ENCODE measurements around the gene KEAP1. TPM values are rescaled to one million over a fixed set of nuclear protein-coding genes. Genes with fewer than 3 reads are reported as not detected.

The KEAP1 gene
- total and polyA plus RNA-seq, 2 of the 13 experiments (the other 11 are each of a cell fraction or from before 2014, with no cell fraction given), result 56.7 to 72.9 TPM

- TF ChIP-seq MXD4 (CRISPR knock-in tag; IDR thresholded peaks at IDR 0.05), result peak; percentile 59; the same call in 1 of the 2 replicates
- TF ChIP-seq GABPA (IDR thresholded peaks at IDR 0.05; ENCODE audit: low read depth, low read length), result no peak
- no peak for TF ChIP-seq GABPA (CRISPR knock-in tag; IDR thresholded peaks at IDR 0.05; ENCODE audit: low read depth)
- no peak for TF ChIP-seq SUZ12 (IDR thresholded peaks at IDR 0.05; ENCODE audit: low read depth, low read length)
- TF ChIP-seq MAFF (IDR thresholded peaks at IDR 0.05; ENCODE audit: low read depth, low read length), result peak; percentile 64; the same call in 1 of the 2 replicates
- TF ChIP-seq RBAK (CRISPR knock-in tag; IDR thresholded peaks at IDR 0.05), result no peak
- TF ChIP-seq MIER3 (CRISPR knock-in tag; IDR thresholded peaks at IDR 0.05; ENCODE audit: borderline replicate concordance), result peak; percentile 49; the same call in 1 of the 2 replicates
- TF ChIP-seq POGK (CRISPR knock-in tag; conservative IDR thresholded peaks at IDR 0.05), result peak; percentile 69; the same call in 1 of the 2 replicates
- TF ChIP-seq ZNF362 (CRISPR knock-in tag; IDR thresholded peaks at IDR 0.05; ENCODE audit: borderline replicate concordance), result no peak
- 0 out of 2 replicates have a peak, but pooled peaks have one; percentile 67 for TF ChIP-seq CSRNP1 (CRISPR knock-in tag; IDR thresholded peaks at IDR 0.05)
- TF ChIP-seq ZNF33B (CRISPR knock-in tag; IDR thresholded peaks at IDR 0.05), result no peak
Measured at GRCh38 chr19:10502524-10503001, 593 bp downstream of the KEAP1 start (continued).

Data from HepG2 (cell line).